ENCODE results near the gene TSPAN15. TPM values are rescaled to one million over a fixed set of nuclear protein-coding genes. Genes with fewer than 3 reads are reported as not detected.

Gene TSPAN15
- total and polyA plus RNA-seq, 2 experiments from 2014 or later = 6.6 to 10.1 TPM

- no peak overlapping the region for H3K4me3 Mint-ChIP-seq
- Histone ChIP-seq H3K4me3 (no peak overlapping the region), H3K27ac (ENCODE audit: low read depth) (no peak overlapping the region), H3K36me3 (ENCODE audit: insufficient read depth) (no peaks in the 10 kb centered on the region), H3K4me1 (ENCODE audit: insufficient read depth) (no peaks in the 10 kb centered on the region), H4K20me1 (replicated peaks; ENCODE audit: insufficient read depth) (0 out of 2 replicates have a peak, but pooled peaks cover 3% of the 10 kb centered on the region), H3K4me2 (no peak overlapping the region), H2AFZ (no peak overlapping the region), H3K9me2 (ENCODE audit: insufficient read depth) (no peaks in the 10 kb centered on the region), H3K27me3 (ENCODE audit: insufficient read depth) (no peaks in the 10 kb centered on the region), H3K79me2 (replicated peaks; ENCODE audit: insufficient read depth) (no peaks in the 10 kb centered on the region), H3F3A (replicated peaks; ENCODE audit: low read depth) (no peaks in the 10 kb centered on the region)
- H3K9me3 Mint-ChIP-seq = no peaks in the 10 kb centered on the region
- H3K27ac Mint-ChIP-seq = no peak overlapping the region
- H3K27me3 Mint-ChIP-seq (ENCODE audit: insufficient read depth, low read depth, poor library complexity) = peaks cover 5% of the 10 kb centered on the region
- no peak for TF ChIP-seq ZNF331 (CRISPR knock-in tag; IDR thresholded peaks at IDR 0.05; ENCODE audit: low read depth)
- no peak for TF ChIP-seq ZNF462 (CRISPR knock-in tag; IDR thresholded peaks at IDR 0.05)
- no peak for TF ChIP-seq CREB1 (CRISPR knock-in tag; IDR thresholded peaks at IDR 0.05; ENCODE audit: low read depth)
- no peak for TF ChIP-seq POLR2AphosphoS5 (IDR thresholded peaks at IDR 0.05; ENCODE audit: low read depth)
- no peak for TF ChIP-seq STAT1 (IDR thresholded peaks at IDR 0.05; ENCODE audit: unreplicated experiment)
- H3K4me1 Mint-ChIP-seq = peaks cover 6% of the 10 kb centered on the region
- H3K36me3 Mint-ChIP-seq (ENCODE audit: low read depth) = no peaks in the 10 kb centered on the region; the same call in 2 of the 3 replicates
- ATAC-seq (no peak), DNase-seq (ENCODE audit: low spot score) (no peak)
Measured at GRCh38 chr10:69461243-69462025, 10.2 kb downstream of the TSPAN15 start.

- Mint-ChIP-seq H3K4me1 (peaks cover 14% of the 10 kb centered on the region), H3K27ac (no peak overlapping the region), H3K27me3 (ENCODE audit: insufficient read depth, low read depth, poor library complexity) (peaks cover 5% of the 10 kb centered on the region), H3K4me3 (no peak overlapping the region), H3K9me3 (no peaks in the 10 kb centered on the region), H3K36me3 (ENCODE audit: low read depth) (no peaks in the 10 kb centered on the region; the same call in 2 of the 3 replicates)
- H2AFZ ChIP-seq = no peak overlapping the region
- H3K9me2 ChIP-seq (ENCODE audit: insufficient read depth) = no peaks in the 10 kb centered on the region
- no peaks in the 10 kb centered on the region for H3K79me2 ChIP-seq (replicated peaks; ENCODE audit: insufficient read depth)
- no peak overlapping the region for H3K4me2 ChIP-seq
- no peaks in the 10 kb centered on the region for H3K27me3 ChIP-seq (ENCODE audit: insufficient read depth)
- H3K4me3 ChIP-seq = no peak overlapping the region
- no peak overlapping the region for H3K27ac ChIP-seq (ENCODE audit: low read depth)
- H3F3A ChIP-seq (replicated peaks; ENCODE audit: low read depth) = no peaks in the 10 kb centered on the region
- DNase-seq (ENCODE audit: low spot score) = no peak
- H3K36me3 ChIP-seq (ENCODE audit: insufficient read depth) = no peaks in the 10 kb centered on the region
- peaks cover 9% of the 10 kb centered on the region for H3K4me1 ChIP-seq (ENCODE audit: insufficient read depth)
- no peaks in the 10 kb centered on the region for H4K20me1 ChIP-seq (replicated peaks; ENCODE audit: insufficient read depth)
- no peak for ATAC-seq
- no peak for TF ChIP-seq STAT1 (IDR thresholded peaks at IDR 0.05; ENCODE audit: unreplicated experiment)
- no peak for TF ChIP-seq REST (IDR thresholded peaks at IDR 0.05; ENCODE audit: unreplicated experiment)
- TF ChIP-seq NANOG (IDR thresholded peaks at IDR 0.05; ENCODE audit: borderline replicate concordance) = no peak
- no peak for TF ChIP-seq CTCF (conservative IDR thresholded peaks at IDR 0.05; ENCODE audit: low read depth in 2 of 2)
- no peak for TF ChIP-seq ZNF114 (CRISPR knock-in tag; IDR thresholded peaks at IDR 0.05)
- TF ChIP-seq POLR2AphosphoS5 (IDR thresholded peaks at IDR 0.05; ENCODE audit: low read depth) = no peak
- no peak for TF ChIP-seq CREB1 (CRISPR knock-in tag; IDR thresholded peaks at IDR 0.05; ENCODE audit: low read depth)
Measured at GRCh38 chr10:69463886-69464285, 12.6 kb downstream of the TSPAN15 start.

Data from GM23338 (cell line).